H9 (cell line): ENCODE measurements around the gene CFAP141. TPM values are rescaled to one million over a fixed set of nuclear protein-coding genes. Genes with fewer than 3 reads are reported as not detected.

ENCODE experiments used
- DNase-seq: peaks from one replicate; pipeline ENCODE4 v3.0.0-alpha.2; 2017
- H2AFZ ChIP-seq: one replicate; pipeline ENCODE4 v1.6.1; 2013; ENCODE audit warnings: mild to moderate bottlenecking, low read length, control low read depth, moderate library complexity
- H2AK5ac ChIP-seq: 2 replicates; pipeline ENCODE4 v1.6.1; 2013; ENCODE audit warnings: low read length, control low read depth, mixed read lengths; ENCODE audit not compliant: insufficient read length
- H2BK120ac ChIP-seq: one replicate; pipeline ENCODE4 v1.6.1; 2013; ENCODE audit warnings: low read depth, mild to moderate bottlenecking, low read length, control low read depth, inconsistent platforms; ENCODE audit not compliant: poor library complexity, severe bottlenecking
- H2BK12ac ChIP-seq: 2 replicates; pipeline ENCODE4 v1.6.1; 2013; ENCODE audit warnings: low read length, control low read depth, mixed read lengths, low read depth; ENCODE audit not compliant: insufficient read length
- H2BK15ac ChIP-seq: 2 replicates; pipeline ENCODE4 v1.6.1; 2013; ENCODE audit warnings: low read depth, low read length, control low read depth
- H2BK20ac ChIP-seq: one replicate; pipeline ENCODE4 v1.6.1; 2013; ENCODE audit warnings: low read depth, mild to moderate bottlenecking, low read length, control low read depth, inconsistent platforms; ENCODE audit not compliant: poor library complexity, severe bottlenecking
- H2BK5ac ChIP-seq: 2 replicates; pipeline ENCODE4 v1.6.1; 2013; ENCODE audit warnings: low read length, control low read depth, mixed read lengths; ENCODE audit not compliant: insufficient read length
- H3K14ac ChIP-seq: 2 replicates; pipeline ENCODE4 v1.6.1; 2013; ENCODE audit warnings: low read length, control low read depth; ENCODE audit not compliant: insufficient read depth
- H3K18ac ChIP-seq: 2 replicates; pipeline ENCODE4 v1.6.1; 2013; ENCODE audit warnings: low read depth, mild to moderate bottlenecking, mixed read lengths, low read length, control low read depth; ENCODE audit not compliant: insufficient read length
- H3K23ac ChIP-seq: 2 replicates; pipeline ENCODE4 v1.6.1; 2013; ENCODE audit warnings: low read length, control low read depth, mixed read lengths, low read depth; ENCODE audit not compliant: insufficient read length
- H3K23me2 ChIP-seq: 2 replicates; pipeline ENCODE4 v1.6.1; 2013; ENCODE audit warnings: low read depth, mild to moderate bottlenecking, mixed read lengths, low read length, control low read depth; ENCODE audit not compliant: insufficient read length, poor library complexity, severe bottlenecking
- H3K27ac ChIP-seq: 2 replicates; pipeline ENCODE4 v1.5.1; 2013; ENCODE audit warnings: low read length, control low read depth, mixed read lengths, low read depth; ENCODE audit not compliant: insufficient read length
- H3K27me3 ChIP-seq: 2 replicates; pipeline ENCODE4 v1.6.1; 2013; ENCODE audit warnings: low read length, control low read depth, inconsistent platforms; ENCODE audit not compliant: insufficient read depth
- H3K4ac ChIP-seq: 2 replicates; pipeline ENCODE4 v1.6.1; 2013; ENCODE audit warnings: low read depth, mild to moderate bottlenecking, control low read depth, inconsistent platforms, low read length, moderate library complexity
- H3K4me1 ChIP-seq: 2 replicates; pipeline ENCODE4 v1.6.1; 2013; ENCODE audit warnings: low read length, control low read depth, inconsistent platforms; ENCODE audit not compliant: insufficient read depth
- H3K4me2 ChIP-seq: 2 replicates; pipeline ENCODE4 v1.6.1; 2013; ENCODE audit warnings: low read length, control low read depth, mixed read lengths; ENCODE audit not compliant: insufficient read length, insufficient read depth
- H3K56ac ChIP-seq: 2 replicates; pipeline ENCODE4 v1.6.1; 2013; ENCODE audit warnings: low read depth, mild to moderate bottlenecking, mixed read lengths, low read length, control low read depth; ENCODE audit not compliant: insufficient read length
- H3K79me1 ChIP-seq: 2 replicates; pipeline ENCODE4 v1.6.1; 2013; ENCODE audit warnings: low read depth, mild to moderate bottlenecking, moderate library complexity, low read length, control low read depth, inconsistent platforms; ENCODE audit not compliant: insufficient read depth, poor library complexity, severe bottlenecking
- H3K79me2 ChIP-seq: 2 replicates; pipeline ENCODE4 v1.6.1; 2013; ENCODE audit warnings: low read length, control low read depth, inconsistent platforms; ENCODE audit not compliant: insufficient read depth
- H3K9ac ChIP-seq: 2 replicates; pipeline ENCODE4 v1.6.1; 2013; ENCODE audit warnings: low read length, control low read depth, mixed read lengths; ENCODE audit not compliant: insufficient read length; ENCODE audit errors: extremely low read depth
- H3K9me3 ChIP-seq: one replicate; pipeline ENCODE4 v1.6.1; 2013; ENCODE audit warnings: low read depth, low read length, inconsistent platforms; ENCODE audit not compliant: control insufficient read depth
- H3T11ph ChIP-seq: one replicate; pipeline ENCODE4 v1.6.1; 2013; ENCODE audit warnings: mild to moderate bottlenecking, low read length, control low read depth, inconsistent platforms
- H4K20me1 ChIP-seq: one replicate; pipeline ENCODE4 v1.6.1; 2013; ENCODE audit not compliant: control insufficient read depth, insufficient read length, insufficient read depth
- H4K5ac ChIP-seq: 2 replicates; pipeline ENCODE4 v1.6.1; 2013; ENCODE audit warnings: low read depth, mild to moderate bottlenecking, mixed read lengths, low read length, control low read depth; ENCODE audit not compliant: insufficient read length
- H4K8ac ChIP-seq: replicated peaks from 2 replicates; pipeline ENCODE4 v1.6.1; 2013; ENCODE audit warnings: low read length, control low read depth, mixed read lengths, low read depth; ENCODE audit not compliant: insufficient read length
- H4K91ac ChIP-seq: 2 replicates; pipeline ENCODE4 v1.6.1; 2013; ENCODE audit warnings: low read depth, mild to moderate bottlenecking, moderate library complexity, mixed read lengths, low read length, control low read depth; ENCODE audit not compliant: insufficient read length
- H3K27ac Mint-ChIP-seq, 3 experiments: 2 replicates in 2 of 3; 3 replicates in 1 of 3; pipeline ENCODE4 v1.8.0; 2020 to 2021; ENCODE audit warnings: mixed read lengths in 3 of 3, mild to moderate bottlenecking in 1 of 3, moderate library complexity in 1 of 3
- H3K27me3 Mint-ChIP-seq: 2 replicates; pipeline ENCODE4 v1.8.0; 2021; ENCODE audit warnings: low read depth, mild to moderate bottlenecking, moderate library complexity, mixed read lengths
- H3K36me3 Mint-ChIP-seq, 3 experiments: 2 replicates in 2 of 3; 3 replicates in 1 of 3; pipeline ENCODE4 v1.8.0; 2020 to 2021; ENCODE audit warnings: low read depth in 3 of 3, mixed read lengths in 3 of 3; ENCODE audit not compliant: insufficient read depth in 1 of 3
- H3K4me1 Mint-ChIP-seq, 2 experiments: 2 replicates each; pipeline ENCODE4 v1.8.0; 2020; ENCODE audit warnings: mixed read lengths in 2 of 2
- H3K4me3 Mint-ChIP-seq, 2 experiments: 2 replicates in 1 of 2; 3 replicates in 1 of 2; pipeline ENCODE4 v1.8.0; 2020 to 2021; ENCODE audit warnings: mild to moderate bottlenecking in 2 of 2, mixed read lengths in 2 of 2, moderate library complexity in 1 of 2
- H3K9me3 Mint-ChIP-seq, 2 experiments: 2 replicates in 1 of 2; 3 replicates in 1 of 2; pipeline ENCODE4 v1.8.0; 2020; ENCODE audit warnings: mild to moderate bottlenecking in 2 of 2, mixed read lengths in 2 of 2, moderate library complexity in 1 of 2
- CTCF ChIP-seq: fragments of 200-600 bp; sonication (generic); conservative IDR thresholded peaks from 3 replicates; pipeline ENCODE4 v1.8.0; 2021; ENCODE audit warnings: antibody characterized with exemption, mild to moderate bottlenecking
- WGBS: extraction: QIAGEN DNeasy Blood & Tissue Kit; methylation state at CpG from one replicate; pipeline ENCODE4 v1.1.7; 2013; ENCODE audit warnings: missing lambda C conversion rate, low lambda C conversion rate, mixed read lengths; ENCODE audit not compliant: insufficient read length; ENCODE audit errors: extremely low coverage; 5-methylcytosine and 5-hydroxymethylcytosine counted together
- total RNA-seq: library from RNA; stranded (reverse); gene quantifications from 2 replicates; pipeline ENCODE4 v1.2.1, GENCODE V29; 2021

CFAP141 gene
- total RNA-seq, 1 experiment from 2014 or later = not detected

GRCh38 chr1:154158307-154159125 lies 47.6 kb downstream of the CFAP141 start:
- Mint-ChIP-seq H3K9me3 (no peaks in the 10 kb centered on the region), H3K36me3 (peaks cover 56 to 78% (median 71%) of the 10 kb centered on the region in 3 experiments), H3K27me3 (peaks cover 1% of the 10 kb centered on the region; the same call in 1 of the 2 replicates), H3K27ac (peak overlapping the region in 1 of 3 experiments; percentile 72; a peak in 3 of 7 replicates), H3K4me3 (no peak overlapping the region), H3K4me1 (peaks cover 12 to 26% of the 10 kb centered on the region in 2 experiments)
- Histone ChIP-seq H3K79me1 (no peaks in the 10 kb centered on the region), H2BK20ac (no peak overlapping the region), H3K4me1 (no peaks in the 10 kb centered on the region), H3K79me2 (no peaks in the 10 kb centered on the region), H3K4ac (no peak overlapping the region), H2AK5ac (no peak overlapping the region), H3K9me3 (no peaks in the 10 kb centered on the region), H3K14ac (no peak overlapping the region), H3K27ac (no peak overlapping the region), H2BK12ac (no peak overlapping the region), H2AFZ (no peak overlapping the region), H2BK5ac (no peak overlapping the region), H4K91ac (no peak overlapping the region), H3K23ac (no peak overlapping the region), H4K8ac (no peak overlapping the region), H2BK15ac (no peak overlapping the region), H3K27me3 (no peaks in the 10 kb centered on the region), H4K20me1 (no peaks in the 10 kb centered on the region), H3T11ph (no peak overlapping the region), H3K9ac (no peak overlapping the region), H3K18ac (no peak overlapping the region), H3K23me2 (no peaks in the 10 kb centered on the region), H2BK120ac (no peak overlapping the region), H3K4me2 (no peak overlapping the region), H4K5ac (no peak overlapping the region), H3K56ac (no peak overlapping the region)
- TF ChIP-seq CTCF = no peak
- no peak for DNase-seq
- WGBS = no CpG with 5 or more reads among the region's 8 CpGs
